Measurements from ENCODE around the gene CD55.

DNA sequence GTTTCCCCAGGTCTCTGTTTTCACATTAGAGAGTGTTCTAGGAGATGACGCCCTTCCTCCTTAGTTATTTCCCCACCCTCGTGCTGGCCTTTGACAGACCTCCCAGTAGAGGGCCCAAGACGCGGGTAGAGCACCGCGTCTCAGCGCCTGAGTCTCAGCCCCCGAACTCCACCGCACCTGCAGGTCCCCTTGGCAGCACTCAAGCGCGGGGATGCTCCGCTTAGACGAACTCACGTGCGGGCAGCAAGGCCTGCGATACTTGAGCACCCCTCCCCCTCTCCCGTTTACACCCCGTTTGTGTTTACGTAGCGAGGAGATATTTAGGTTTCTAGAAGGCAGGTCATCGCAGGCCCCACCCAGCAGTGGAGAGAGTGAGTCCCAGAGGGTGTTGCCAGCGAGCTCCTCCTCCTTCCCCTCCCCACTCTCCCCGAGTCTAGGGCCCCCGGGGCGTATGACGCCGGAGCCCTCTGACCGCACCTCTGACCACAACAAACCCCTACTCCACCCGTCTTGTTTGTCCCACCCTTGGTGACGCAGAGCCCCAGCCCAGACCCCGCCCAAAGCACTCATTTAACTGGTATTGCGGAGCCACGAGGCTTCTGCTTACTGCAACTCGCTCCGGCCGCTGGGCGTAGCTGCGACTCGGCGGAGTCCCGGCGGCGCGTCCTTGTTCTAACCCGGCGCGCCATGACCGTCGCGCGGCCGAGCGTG, at the start of gene CD55:
- TF ChIP-seq, protein P1, sequence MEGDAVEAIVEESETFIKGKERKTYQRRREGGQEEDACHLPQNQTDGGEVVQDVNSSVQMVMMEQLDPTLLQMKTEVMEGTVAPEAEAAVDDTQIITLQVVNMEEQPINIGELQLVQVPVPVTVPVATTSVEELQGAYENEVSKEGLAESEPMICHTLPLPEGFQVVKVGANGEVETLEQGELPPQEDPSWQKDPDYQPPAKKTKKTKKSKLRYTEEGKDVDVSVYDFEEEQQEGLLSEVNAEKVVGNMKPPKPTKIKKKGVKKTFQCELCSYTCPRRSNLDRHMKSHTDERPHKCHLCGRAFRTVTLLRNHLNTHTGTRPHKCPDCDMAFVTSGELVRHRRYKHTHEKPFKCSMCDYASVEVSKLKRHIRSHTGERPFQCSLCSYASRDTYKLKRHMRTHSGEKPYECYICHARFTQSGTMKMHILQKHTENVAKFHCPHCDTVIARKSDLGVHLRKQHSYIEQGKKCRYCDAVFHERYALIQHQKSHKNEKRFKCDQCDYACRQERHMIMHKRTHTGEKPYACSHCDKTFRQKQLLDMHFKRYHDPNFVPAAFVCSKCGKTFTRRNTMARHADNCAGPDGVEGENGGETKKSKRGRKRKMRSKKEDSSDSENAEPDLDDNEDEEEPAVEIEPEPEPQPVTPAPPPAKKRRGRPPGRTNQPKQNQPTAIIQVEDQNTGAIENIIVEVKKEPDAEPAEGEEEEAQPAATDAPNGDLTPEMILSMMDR (IDR thresholded peaks at IDR 0.05) = peak; percentile 9 to 57 (median 31)
- TF ChIP-seq POLR2A (IDR thresholded peaks at IDR 0.05) = peak; percentile 93 to 98

Data from adrenal gland (tissue), 5 donors.